DND-41 (cell line): ENCODE data around the gene SCART1.

Experiments used
- CTCF ChIP-seq: IDR thresholded peaks from 2 replicates; pipeline ENCODE4 v1.5.1; 2012; ENCODE audit warnings: borderline replicate concordance, low read length, moderate library complexity, mild to moderate bottlenecking; ENCODE audit not compliant: poor library complexity, severe bottlenecking; ENCODE audit errors: extremely low read depth
- EZH2 ChIP-seq: IDR thresholded peaks from 3 replicates; pipeline ENCODE4 v1.6.1; 2012; ENCODE audit warnings: borderline replicate concordance, low read depth, mild to moderate bottlenecking, moderate library complexity, low read length, inconsistent platforms; ENCODE audit not compliant: severe bottlenecking

DNA sequence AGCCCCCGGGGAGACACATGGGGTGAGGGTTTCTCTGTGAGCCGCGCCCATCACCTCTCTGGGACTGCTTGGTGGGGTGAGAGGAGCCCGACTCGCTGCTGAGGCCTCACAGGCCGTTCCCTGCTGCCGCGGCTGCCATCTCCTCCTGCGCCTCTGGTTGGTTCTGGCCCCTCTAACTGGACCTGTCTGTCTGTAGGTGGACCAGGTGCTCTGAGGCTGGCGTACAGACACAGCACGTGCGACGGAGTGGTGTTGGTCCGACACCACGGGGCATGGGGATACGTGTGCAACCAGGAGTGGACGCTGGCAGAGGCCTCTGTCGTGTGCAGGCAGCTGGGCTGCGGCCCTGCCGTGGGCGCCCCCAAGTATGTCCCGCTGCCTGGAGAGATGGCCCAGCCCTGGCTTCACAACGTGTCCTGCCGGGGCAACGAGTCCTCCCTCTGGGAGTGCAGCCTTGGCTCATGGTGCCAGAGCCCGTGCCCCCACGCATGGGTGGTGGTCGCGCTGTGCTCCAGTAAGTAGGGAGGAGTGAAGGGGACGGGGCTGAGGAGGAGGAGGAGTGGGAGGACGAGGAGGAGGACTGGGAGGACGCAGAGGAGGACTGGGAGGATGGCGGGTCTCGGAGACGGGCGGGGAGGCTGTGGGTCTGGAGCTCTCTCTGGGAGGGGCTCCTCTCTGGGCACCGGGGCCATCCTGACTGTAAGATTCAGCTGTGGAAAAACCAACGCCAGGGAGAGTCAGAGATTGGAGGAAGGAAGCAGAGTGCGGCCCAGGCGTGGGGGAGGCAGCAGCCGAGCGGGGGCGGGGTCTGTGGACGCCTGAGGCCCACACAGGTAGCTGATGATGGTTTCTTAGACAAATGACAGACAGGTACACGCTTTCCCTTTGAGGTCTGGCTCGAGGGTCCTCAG, 2.6 kb downstream of the SCART1 start:
- TF ChIP-seq EZH2 (no peak), CTCF (no peak)
